Measurements from ENCODE around the gene CACNB3. TPM values are rescaled to one million over a fixed set of nuclear protein-coding genes. Genes with fewer than 3 reads are reported as not detected.
"Not testable (repeated sequence)": the region's sequence is repeated elsewhere in the genome, so short reads cannot be mapped to it uniquely, and the experiment has no call there.

The CACNB3 gene
- total RNA-seq, 4 donors from 2014 or later: 13.4 to 19.5 (median 14.0) TPM

DNA sequence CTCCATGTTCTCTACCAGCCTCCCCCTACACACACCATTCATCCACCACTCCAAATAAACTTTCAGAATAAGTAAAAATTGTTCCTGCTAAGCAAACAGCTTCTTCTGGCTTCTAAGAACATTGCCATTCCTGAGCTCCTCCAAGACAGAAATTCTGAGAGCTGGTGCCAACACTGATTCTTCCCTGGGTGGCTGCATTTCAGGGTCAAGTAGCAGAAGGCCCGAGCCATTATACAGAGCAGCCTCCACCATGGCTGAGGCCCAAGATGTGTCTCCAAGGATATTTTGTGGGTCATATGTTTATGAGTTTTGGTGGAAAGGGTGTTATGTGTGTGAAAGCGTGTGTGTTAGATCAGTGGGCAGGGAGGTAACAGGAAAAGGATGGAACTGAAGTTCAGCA is 50.9 kb downstream of the CACNB3 start:
- Histone ChIP-seq H3K27me3 (peaks cover 0 to 10% (median 0%) of the 10 kb centered on the region in 4 donors), H3K4me1 (peaks cover 7 to 30% (median 11%) of the 10 kb centered on the region in 3 donors), H3K4me3 (no peak overlapping the region), H3K36me3 (no peaks in the 10 kb centered on the region), H3K27ac (no peak overlapping the region), H3K9me3 (no peaks in the 10 kb centered on the region)
- no peak for TF ChIP-seq POLR2A (IDR thresholded peaks at IDR 0.05)
- TF ChIP-seq, protein P1, sequence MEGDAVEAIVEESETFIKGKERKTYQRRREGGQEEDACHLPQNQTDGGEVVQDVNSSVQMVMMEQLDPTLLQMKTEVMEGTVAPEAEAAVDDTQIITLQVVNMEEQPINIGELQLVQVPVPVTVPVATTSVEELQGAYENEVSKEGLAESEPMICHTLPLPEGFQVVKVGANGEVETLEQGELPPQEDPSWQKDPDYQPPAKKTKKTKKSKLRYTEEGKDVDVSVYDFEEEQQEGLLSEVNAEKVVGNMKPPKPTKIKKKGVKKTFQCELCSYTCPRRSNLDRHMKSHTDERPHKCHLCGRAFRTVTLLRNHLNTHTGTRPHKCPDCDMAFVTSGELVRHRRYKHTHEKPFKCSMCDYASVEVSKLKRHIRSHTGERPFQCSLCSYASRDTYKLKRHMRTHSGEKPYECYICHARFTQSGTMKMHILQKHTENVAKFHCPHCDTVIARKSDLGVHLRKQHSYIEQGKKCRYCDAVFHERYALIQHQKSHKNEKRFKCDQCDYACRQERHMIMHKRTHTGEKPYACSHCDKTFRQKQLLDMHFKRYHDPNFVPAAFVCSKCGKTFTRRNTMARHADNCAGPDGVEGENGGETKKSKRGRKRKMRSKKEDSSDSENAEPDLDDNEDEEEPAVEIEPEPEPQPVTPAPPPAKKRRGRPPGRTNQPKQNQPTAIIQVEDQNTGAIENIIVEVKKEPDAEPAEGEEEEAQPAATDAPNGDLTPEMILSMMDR (IDR thresholded peaks at IDR 0.05): no peak
- intact Hi-C loops (cut with DNase I): no loop called here
- WGBS, 2 donors: 69 to 88% methylated on average over 2 of the region's 2 CpGs
- DNase-seq: no peak

DNA sequence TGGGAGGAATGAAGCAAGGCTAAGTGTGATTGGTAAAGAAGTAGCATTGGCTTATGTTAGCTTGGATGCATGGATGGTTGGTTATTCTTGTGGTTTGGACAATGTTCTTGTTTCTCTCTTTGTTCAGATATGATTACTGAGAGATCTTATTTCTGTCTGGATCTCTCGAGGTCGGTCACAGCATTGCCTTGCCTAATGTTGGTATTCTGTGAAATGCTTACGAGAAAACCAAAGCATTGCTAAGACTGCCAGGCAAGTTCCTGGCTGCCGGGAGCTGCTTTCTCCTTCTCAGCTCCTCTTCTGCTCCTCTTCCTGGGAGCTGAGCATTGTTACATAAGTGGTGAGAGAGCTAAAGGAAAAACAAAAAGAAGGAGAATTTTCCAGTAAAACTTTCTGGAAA is 54.8 kb downstream of the CACNB3 start:
- no peaks in the 10 kb centered on the region for H3K9me3 ChIP-seq
- intact Hi-C loops (cut with DNase I): no loop called here
- WGBS, 2 donors: 70 to 81% methylated on average over 4 of the region's 4 CpGs

DNA sequence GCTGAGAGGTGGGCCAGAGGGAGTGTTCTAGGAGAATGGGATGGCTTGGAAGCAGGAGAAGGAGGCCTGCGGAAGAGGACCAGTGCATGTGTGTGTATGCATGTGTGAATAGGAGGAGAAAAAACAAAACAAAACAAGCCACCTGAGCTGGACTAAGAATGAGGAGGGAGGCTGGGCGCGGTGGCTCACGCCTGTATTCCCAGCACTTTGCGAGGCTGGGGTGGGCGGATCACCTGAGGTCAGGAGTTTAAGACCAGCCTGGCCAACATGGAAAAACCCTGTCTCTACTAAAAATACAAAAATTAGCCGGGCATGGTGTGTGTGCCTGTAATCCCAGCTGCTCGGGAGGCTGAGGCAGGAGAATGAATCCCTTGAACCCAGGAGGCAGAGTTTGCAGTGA is 55.2 kb downstream of the CACNB3 start:
- H3K9me3 ChIP-seq; intact Hi-C loops (cut with DNase I); H3K36me3 ChIP-seq; H3K27me3 ChIP-seq; H3K27ac ChIP-seq; H3K4me3 ChIP-seq; DNase-seq; H3K4me1 ChIP-seq: not testable (repeated sequence)
- WGBS, 2 donors: 74 to 79% methylated on average over 8 of the region's 8 CpGs

More for the DNA sequence above, 54.8 kb downstream of the CACNB3 start:
- H3K4me1 ChIP-seq: no peaks in the 10 kb centered on the region
- H3K27me3 ChIP-seq: no peaks in the 10 kb centered on the region
- H3K36me3 ChIP-seq: no peaks in the 10 kb centered on the region
- no peak overlapping the region for H3K27ac ChIP-seq
- no peak overlapping the region for H3K4me3 ChIP-seq
- TF ChIP-seq, protein P1 (IDR thresholded peaks at IDR 0.05): no peak
- TF ChIP-seq POLR2A (IDR thresholded peaks at IDR 0.05): no peak
- DNase-seq: no peak

DNA sequence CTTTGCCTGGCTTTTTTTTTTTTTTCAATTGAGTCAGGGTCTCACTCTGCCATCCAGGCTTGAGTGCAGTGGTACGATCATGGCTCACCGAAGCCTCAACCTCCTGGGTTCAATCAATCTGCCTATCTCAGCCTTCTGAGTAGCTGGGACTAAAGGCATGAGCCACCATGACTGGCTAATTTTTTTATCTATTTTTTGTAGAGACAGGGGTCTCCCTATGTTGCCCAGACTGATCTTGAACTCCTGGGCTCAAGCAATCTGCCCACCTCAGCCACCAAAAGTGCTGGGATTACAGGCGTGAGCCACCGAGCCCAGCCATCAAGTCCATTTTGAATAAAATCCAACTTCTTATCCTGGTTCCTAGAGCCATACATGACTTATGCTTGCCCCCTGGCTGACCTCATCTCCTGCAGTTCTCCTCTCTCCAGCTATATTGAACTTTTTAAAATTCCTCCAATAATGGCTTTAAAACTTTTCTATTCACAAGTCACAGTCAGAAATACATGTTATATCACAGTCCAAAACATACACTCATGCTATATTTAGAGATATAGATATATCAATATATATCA is 57.7 kb downstream of the CACNB3 start:
- Histone ChIP-seq H3K4me3 (no peak overlapping the region), H3K27ac (no peak overlapping the region), H3K36me3 (no peaks in the 10 kb centered on the region), H3K27me3 (peaks cover 0 to 15% (median 0%) of the 10 kb centered on the region in 4 donors), H3K4me1 (no peaks in the 10 kb centered on the region), H3K9me3 (no peaks in the 10 kb centered on the region)
- TF ChIP-seq, protein P1 (IDR thresholded peaks at IDR 0.05): no peak
- no peak for TF ChIP-seq POLR2A (IDR thresholded peaks at IDR 0.05)
- no peak for DNase-seq
- WGBS, 2 donors: 56 to 83% methylated on average over 2 to 4 of the region's 4 CpGs
- intact Hi-C loops (cut with DNase I): no loop called here

Small RNA genes within 50 kb of the gene (small RNA-seq; reads per million reads assigned to genes)
- 0 reads per million in 4 donors for gene MIR4701
- 0 reads per million in 4 donors for gene RF00019

Other genes with a start within 250 kb of the CACNB3 start
- gene LALBA, start 248.4 kb upstream of the CACNB3 start, total RNA-seq: not detected
- 10 to 100 TPM; 23.9 to 46.0 (median 33.3) TPM for gene KANSL2, start 136.3 kb upstream of the CACNB3 start, total RNA-seq
- 10 to 100 TPM; 16.2 to 23.3 (median 18.5) TPM for gene CCNT1, start 101.8 kb upstream of the CACNB3 start, total RNA-seq
- gene ADCY6, start 29.4 kb upstream of the CACNB3 start, total RNA-seq: 10 to 100 TPM; 11.5 to 14.7 (median 13.9) TPM
- 10 to 100 TPM; 46.0 to 71.5 (median 56.7) TPM for gene DDX23, start 33.7 kb downstream of the CACNB3 start, total RNA-seq
- 1 to 10 TPM in 2 of 4 donors, under 1 TPM in 2; 0.57 to 6.1 (median 0.95) TPM for gene RND1, start 47.4 kb downstream of the CACNB3 start, total RNA-seq
- 10 to 100 TPM in 3 of 4 donors, 1 to 10 TPM in 1; 9.5 to 28.6 (median 11.8) TPM for gene FKBP11, start 107.0 kb downstream of the CACNB3 start, total RNA-seq
- gene ARF3, start 139.0 kb downstream of the CACNB3 start, total RNA-seq: 10 to 100 TPM; 52.2 to 76.2 (median 61.6) TPM
- 1 to 10 TPM in 1 of 4 donors, under 1 TPM in 3; 0.19 to 6.3 (median 0.61) TPM for gene WNT10B, start 153.2 kb downstream of the CACNB3 start, total RNA-seq
- gene WNT1, start 159.8 kb downstream of the CACNB3 start, total RNA-seq: under 1 TPM in 1 of 4 donors, not detected in 3; 0.41 TPM
- under 1 TPM; 0.19 to 0.40 (median 0.26) TPM for gene DDN, start 180.9 kb downstream of the CACNB3 start, total RNA-seq
- 10 to 100 TPM; 31.9 to 58.6 (median 47.8) TPM for gene PRKAG1, start 200.3 kb downstream of the CACNB3 start, total RNA-seq
- gene KMT2D, start 242.3 kb downstream of the CACNB3 start, total RNA-seq: 10 to 100 TPM; 29.4 to 67.9 (median 47.9) TPM